ENCODE results near the gene ZNF750.
"Not testable (repeated sequence)": the region's sequence is repeated elsewhere in the genome, so short reads cannot be mapped to it uniquely, and the experiment has no call there.

The ZNF750 gene

DNA sequence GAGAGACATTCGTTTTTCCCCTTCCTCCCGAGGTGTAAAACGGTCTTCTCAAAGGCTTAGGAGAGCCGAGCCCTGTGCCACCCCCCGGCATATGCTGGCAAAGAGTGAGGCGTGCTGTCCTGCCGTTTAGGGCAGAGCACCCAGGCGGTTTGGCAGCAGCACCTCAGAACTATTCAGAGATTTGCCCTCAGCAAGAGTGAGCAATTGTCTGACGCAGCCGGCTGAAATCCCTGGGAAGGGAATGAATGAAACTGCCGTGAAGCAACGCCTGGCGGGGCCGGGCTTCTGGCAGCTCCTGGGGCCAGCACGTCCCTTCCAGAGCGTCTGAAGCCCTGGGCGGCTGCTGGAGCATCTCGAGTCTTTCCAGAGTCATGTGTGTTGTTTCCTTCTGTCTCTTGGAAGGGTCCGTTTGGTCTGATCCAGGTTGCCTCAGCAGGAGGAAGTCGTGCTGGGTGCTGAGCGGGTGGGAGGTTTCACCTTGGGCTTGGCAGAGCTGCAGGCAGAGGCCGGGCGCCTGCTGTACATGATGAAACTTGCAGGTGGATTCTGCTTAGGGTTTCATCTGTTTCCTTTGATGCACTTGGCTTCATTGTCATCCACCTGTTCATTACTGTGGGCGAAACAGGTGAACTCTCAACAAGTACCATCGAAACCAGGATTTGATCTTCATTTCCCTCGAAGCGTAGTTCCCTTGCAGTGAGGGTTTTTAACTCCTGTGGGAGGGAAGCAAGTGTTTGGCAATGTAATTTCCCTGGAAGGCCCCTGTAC is 52.6 kb downstream of the ZNF750 start:
- no peak for DNase-seq
- in situ Hi-C loops (cut with HindIII; ENCODE audit: low pct_ligation_motif_present, low pct_unique_long_range_greater_than_20kb, low sequenced_read_pairs) = no loop called here

DNA sequence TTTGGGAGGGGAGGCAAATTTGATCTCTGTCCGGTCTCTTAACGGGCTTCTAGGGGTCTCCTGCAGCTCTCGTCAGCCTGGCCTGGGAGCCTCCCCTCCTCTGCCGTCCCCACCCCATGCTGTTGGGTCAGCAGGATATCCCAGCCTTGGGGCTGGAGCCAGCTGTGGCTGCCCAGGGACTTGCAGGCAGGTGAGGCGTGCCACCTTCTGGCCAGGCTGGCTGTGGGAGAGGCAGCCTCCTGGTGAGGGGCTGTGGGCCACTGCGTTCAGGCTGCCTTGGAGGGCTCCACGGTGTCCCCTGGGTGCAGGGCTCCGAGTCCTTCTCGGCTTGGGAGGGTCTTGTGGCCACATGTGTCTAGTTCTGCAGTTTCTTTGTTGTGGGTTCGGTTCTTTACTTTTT is 53.4 kb downstream of the ZNF750 start:
- no peak for DNase-seq
- in situ Hi-C loops (cut with HindIII; ENCODE audit: low pct_ligation_motif_present, low pct_unique_long_range_greater_than_20kb, low sequenced_read_pairs) = no loop called here

DNA sequence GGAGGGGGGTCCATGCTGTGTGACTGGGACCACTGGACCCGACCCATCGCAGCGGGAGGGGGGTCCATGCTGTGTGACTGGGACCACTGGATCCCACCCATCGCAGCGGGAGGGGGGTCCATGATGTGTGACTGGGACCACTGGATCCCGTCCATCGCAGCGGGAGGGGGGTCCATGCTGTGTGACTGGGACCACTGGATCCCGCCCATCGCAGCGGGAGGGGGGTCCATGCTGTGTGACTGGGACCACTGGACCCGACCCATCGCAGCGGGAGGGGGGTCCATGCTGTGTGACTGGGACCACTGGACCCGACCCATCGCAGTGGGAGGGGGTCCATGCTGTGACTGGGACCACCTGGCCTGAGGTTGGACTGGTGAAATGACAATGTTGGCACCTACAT is 54.2 kb downstream of the ZNF750 start:
- in situ Hi-C loops (cut with HindIII; ENCODE audit: low pct_ligation_motif_present, low pct_unique_long_range_greater_than_20kb, low sequenced_read_pairs); DNase-seq: not testable (repeated sequence)

GRCh38 chr17:82783498-82783897 is 56.3 kb downstream of the ZNF750 start:
- no peak for DNase-seq
- in situ Hi-C loops (cut with HindIII; ENCODE audit: low pct_ligation_motif_present, low pct_unique_long_range_greater_than_20kb, low sequenced_read_pairs) = no loop called here

- in situ Hi-C loops (cut with HindIII; ENCODE audit: low pct_ligation_motif_present, low pct_unique_long_range_greater_than_20kb, low sequenced_read_pairs) = no loop called here
- no peak for DNase-seq
Observed at GRCh38 chr17:82782657-82783207, 57.1 kb downstream of the ZNF750 start.

GRCh38 chr17:82781894-82782274 is 57.9 kb downstream of the ZNF750 start:
- in situ Hi-C loops (cut with HindIII; ENCODE audit: low pct_ligation_motif_present, low pct_unique_long_range_greater_than_20kb, low sequenced_read_pairs) = no loop called here
- peak; percentile 72 for DNase-seq

GRCh38 chr17:82780971-82781893 is 58.6 kb downstream of the ZNF750 start:
- DNase-seq = no peak
- in situ Hi-C loops (cut with HindIII; ENCODE audit: low pct_ligation_motif_present, low pct_unique_long_range_greater_than_20kb, low sequenced_read_pairs) = no loop called here

GRCh38 chr17:82780195-82780594 is 59.6 kb downstream of the ZNF750 start:
- no peak for DNase-seq
- in situ Hi-C loops (cut with HindIII; ENCODE audit: low pct_ligation_motif_present, low pct_unique_long_range_greater_than_20kb, low sequenced_read_pairs) = no loop called here

- in situ Hi-C loops (cut with HindIII; ENCODE audit: low pct_ligation_motif_present, low pct_unique_long_range_greater_than_20kb, low sequenced_read_pairs) = no loop called here
- no peak for DNase-seq
Observed at GRCh38 chr17:82779541-82779940, 60.3 kb downstream of the ZNF750 start.
